Posterior vena cava (tissue), 2 donors: ENCODE data around the gene CALHM3. TPM values are rescaled to one million over a fixed set of nuclear protein-coding genes. Genes with fewer than 3 reads are reported as not detected.

Source experiments
- DNase-seq: peaks from one replicate; pipeline ENCODE4 v3.0.0-alpha.2; 2020; ENCODE audit warnings: low spot score
- intact Hi-C, 2 donors: fragments of 100-400 bp; cut with DNase I; formaldehyde crosslinking; loops; one replicate each; pipeline versions ENCODE4 v1.14.1 to v1.14.2; 2022 to 2023
- total RNA-seq, 2 donors: library from RNA; stranded (reverse); fragmentation: NEBNext Ultra II Directional; extraction: Animal tissue kit (Norgen Biotek cat#: 25700); gene quantifications; one replicate each; pipeline ENCODE4 v1.2.1, GENCODE V29; 2021
- donor health status: DM: yes; HTN: yes; CAD: no.
- donor health status: DM: yes; HTN: yes; CAD: no.

Gene CALHM3
- total RNA-seq, 2 donors from 2014 or later: not detected

GRCh38 chr10:103481974-103482531 lies 3.0 kb upstream of the CALHM3 start:
- intact Hi-C loops: no loop called here

GRCh38 chr10:103480521-103480920 lies 1.5 kb upstream of the CALHM3 start:
- intact Hi-C loops: no loop called here
- DNase-seq: no peak

More at GRCh38 chr10:103481974-103482531, 3.0 kb upstream of the CALHM3 start:
- DNase-seq: no peak

GRCh38 chr10:103478671-103479070 lies 369 bp downstream of the CALHM3 start:
- intact Hi-C loops: no loop called here
- no peak for DNase-seq

- DNase-seq: no peak
- intact Hi-C loops: no loop called here
Measured at GRCh38 chr10:103476046-103476768, 2.8 kb downstream of the CALHM3 start.

- intact Hi-C loops: no loop called here
- no peak for DNase-seq
Measured at GRCh38 chr10:103475437-103475836, 3.6 kb downstream of the CALHM3 start.

DNA sequence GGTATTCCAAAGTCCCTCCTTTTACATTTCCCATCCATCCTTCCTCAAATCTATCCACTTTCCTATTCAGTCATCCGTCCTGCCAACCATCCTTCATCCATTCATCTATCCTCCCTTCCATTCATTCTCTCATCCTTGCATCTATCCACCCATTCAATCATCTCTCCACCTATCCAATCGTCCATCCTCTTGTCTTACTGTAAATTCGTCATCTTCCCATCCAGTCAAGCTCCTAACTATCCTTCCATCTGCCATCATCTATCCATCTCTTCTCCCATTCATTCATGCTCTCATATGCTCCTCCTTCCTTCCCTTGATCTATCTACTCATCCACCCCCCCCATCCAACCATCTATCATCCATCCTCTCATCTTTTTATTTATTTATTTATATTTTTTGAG lies 5.0 kb downstream of the CALHM3 start:
- intact Hi-C loops: no loop called here
- no peak for DNase-seq

- no peak for DNase-seq
Measured at GRCh38 chr10:103473261-103473671, 5.8 kb downstream of the CALHM3 start.

DNA sequence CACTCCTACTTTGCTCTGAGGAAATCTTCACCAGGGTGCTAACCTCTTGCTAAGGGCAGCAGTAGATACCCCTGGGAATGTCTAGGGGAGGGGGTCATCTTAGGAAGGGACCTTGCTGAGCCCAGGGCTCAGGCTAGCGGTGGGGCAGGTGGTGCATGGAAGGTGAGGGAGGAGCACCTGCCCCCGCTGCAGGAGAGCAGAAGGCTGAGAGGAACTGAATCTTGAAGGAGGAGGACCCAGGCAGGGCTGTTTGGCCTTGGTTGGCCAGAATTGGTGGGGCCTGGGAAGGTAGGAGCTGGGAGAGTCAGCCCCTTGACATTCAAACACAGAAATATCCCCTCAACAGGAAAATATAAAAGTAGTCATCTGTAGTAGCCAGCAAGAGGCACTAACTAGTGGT lies 7.0 kb downstream of the CALHM3 start:
- intact Hi-C loops: no loop called here
- DNase-seq: no peak

More at GRCh38 chr10:103473261-103473671, 5.8 kb downstream of the CALHM3 start:
- intact Hi-C loops: no loop called here

DNA sequence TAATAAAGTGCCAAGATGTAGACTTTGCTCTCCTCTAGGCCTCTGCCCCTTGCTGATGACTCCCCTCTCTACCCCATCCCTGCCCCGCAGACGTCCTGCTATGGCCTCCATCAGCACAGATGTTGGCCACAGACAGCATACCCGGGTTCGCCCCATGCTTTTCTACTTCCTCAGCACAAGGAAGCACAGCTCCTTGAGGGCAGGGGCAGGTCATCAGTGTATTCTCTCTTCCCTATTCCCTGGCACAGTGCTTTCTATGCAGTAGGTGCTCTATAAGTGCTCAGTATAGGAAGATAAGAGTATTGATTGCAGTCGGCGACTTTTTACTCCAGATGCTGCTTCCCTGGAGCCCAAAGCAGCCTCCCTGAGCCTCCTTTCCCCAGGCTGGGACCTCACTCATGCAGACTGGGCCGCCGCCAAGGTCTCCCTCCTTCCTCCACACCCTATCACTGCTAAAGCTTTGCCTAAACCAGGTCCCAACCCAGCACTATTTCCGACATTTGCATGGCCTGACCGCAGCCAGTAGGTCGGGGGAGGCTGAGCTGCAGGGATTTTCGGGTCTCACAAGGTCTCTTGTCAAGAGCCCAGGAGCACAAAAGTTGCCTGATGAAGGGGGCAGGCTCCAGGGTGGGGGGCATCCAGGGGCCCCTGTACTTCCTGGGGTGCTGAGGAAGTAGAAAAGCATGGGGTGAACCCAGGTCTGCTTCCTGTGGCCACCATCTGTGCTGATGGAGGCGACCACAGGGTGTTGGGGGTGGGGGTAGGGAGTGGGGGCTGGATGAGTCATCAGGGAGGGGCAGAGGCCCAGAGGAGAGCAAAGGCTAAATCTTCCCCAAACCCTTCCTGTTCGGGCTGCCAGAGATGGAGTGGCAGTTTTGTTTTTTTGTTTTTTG lies 8.0 kb downstream of the CALHM3 start:
- DNase-seq: peak; percentile 91
- intact Hi-C loops: no loop called here

- DNase-seq: no peak
- intact Hi-C loops: no loop called here
Measured at GRCh38 chr10:103469201-103469600, 9.8 kb downstream of the CALHM3 start.

GRCh38 chr10:103467406-103467805 lies 11.6 kb downstream of the CALHM3 start:
- intact Hi-C loops: no loop called here
- DNase-seq: no peak

DNA sequence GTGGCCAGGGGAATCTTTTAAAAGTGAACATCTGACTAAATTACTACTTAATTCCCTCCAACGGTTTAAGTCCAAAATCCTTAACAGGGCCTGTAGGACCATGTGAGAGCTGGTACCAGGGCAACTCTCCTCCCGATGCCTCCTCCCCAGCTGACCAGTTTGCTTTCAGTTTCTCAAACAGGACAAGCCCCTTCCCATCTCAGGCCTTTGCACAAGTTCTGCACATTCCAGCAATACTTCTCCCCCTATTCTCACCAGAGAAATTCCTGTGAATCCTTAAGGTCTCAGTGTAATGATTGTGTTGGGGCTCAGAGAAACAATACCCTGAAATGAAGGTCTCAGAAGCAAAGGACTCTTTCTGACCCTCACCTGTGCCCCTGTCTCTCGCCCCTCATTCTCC lies 12.3 kb downstream of the CALHM3 start:
- no peak for DNase-seq
- intact Hi-C loops: no loop called here

DNA sequence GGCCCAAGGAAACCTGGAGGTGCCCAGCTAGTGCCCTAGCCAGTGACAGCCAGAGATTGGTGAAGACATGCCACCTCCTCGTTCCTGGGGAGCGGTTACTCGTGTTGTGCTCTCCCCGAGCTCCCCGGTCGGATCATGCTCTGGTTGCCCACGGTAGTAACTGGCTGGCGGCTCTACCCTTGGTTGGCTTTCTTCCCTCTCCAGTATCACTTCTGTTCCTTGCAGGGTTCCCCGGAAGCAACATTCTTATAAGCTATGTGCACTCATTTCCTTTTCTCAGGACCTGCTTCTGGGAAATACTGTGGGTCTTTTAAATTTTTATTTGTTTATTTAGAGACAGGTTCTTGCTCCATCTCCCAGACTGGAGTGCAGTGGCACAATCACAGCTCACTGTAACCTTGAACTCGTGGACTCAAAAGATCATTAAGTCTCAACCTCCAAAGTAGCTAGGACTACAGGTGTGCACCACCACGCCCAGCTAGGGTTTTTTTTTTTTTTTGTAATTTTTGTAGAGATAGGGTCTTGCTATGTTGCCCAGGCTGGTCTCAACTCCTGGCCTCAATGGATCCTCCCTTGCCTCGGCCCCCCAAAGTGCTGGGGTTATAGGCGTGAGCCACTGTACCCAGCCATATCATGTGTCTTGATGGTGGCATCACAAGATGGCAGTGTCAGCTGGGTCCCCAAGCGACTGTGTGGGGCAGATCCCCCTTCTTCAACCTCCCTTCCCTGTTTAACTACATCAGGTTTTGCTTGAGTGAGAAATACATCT lies 13.4 kb downstream of the CALHM3 start:
- intact Hi-C loops: no loop called here
- DNase-seq: no peak

DNA sequence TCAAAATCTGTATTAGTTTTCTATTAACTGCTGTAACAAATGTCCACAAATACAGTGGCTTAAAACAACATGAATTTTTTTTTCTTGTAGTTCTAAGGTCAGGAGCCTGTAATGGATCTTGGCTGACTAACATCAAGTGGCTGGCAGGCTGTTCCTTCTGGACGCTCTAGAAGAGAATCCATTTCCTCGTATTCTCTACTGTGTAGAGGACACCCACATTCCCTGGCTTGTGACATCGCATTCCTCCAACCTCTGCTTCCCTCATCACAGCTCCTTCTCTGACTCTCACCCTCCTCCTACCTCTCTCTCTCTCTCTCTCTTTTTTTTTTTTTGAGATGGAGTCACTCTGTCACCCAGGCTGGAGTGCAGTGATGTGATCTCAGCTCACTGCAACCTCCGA lies 15.5 kb downstream of the CALHM3 start:
- intact Hi-C loops: no loop called here
- no peak for DNase-seq

DNA sequence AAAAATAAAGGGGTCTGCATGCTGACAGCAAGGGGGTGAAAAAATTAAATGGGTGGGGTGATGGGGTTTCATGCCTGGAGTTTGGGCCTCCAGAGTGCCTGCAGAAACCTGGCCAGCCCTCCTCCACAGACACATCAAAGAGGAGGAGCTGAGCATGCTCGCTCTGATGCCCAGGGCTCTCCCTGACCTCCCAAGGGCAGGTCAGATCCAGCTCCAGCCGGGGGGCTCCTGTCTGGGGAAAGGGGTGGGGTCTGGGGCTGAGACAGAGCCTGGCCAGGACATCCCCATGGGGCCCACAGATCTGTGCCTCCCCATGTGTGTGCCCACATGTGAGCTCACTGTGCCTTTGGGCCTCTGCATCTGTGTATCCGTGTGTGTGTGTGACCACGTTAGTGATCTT lies 19.4 kb downstream of the CALHM3 start:
- intact Hi-C loops: no loop called here

GRCh38 chr10:103458720-103459119 lies 20.3 kb downstream of the CALHM3 start, which contains the start of gene CALHM1:
TSS of gene CALHM1 (minus strand) at chr10:103458900. CDS start at chr10:103458751, 149 bp downstream.
- intact Hi-C loops: no loop called here
- no peak for DNase-seq

More for the DNA sequence above, 19.4 kb downstream of the CALHM3 start:
- DNase-seq: no peak

DNA sequence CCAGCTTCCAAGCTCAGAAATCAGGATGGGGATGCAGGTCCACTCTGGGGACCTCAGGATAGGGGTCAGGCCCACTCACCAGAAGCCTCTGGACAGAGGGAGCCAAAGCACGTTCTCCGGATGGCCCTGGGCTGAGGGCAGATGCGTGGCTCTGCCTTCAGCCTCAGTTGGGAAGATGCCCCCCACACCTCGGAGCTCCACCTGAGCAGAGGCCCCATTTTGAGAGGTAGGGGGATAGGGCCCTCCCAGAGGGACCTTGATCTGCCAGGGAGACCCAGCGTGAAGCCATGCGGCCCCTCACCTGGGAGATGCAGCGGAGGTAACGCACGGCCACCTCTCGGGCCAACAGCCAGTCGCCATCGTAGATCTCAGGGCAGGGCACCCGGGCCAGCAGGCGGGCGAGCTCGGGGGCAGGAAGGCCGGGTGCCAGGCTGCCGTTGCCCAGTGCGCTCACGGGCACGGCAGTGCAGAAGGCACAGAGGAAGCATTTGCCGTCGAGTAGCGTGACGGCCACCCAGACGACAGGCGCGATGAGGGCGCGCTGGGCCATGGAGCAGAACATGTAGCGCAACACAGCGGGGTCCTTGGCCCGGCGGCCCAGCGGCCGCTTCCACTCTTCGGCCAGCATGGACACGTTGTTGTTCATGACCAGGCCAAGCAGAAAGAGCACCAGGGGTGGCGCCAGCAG lies 21.0 kb downstream of the CALHM3 start:
- intact Hi-C loops: no loop called here

GRCh38 chr10:103457176-103457712 lies 21.8 kb downstream of the CALHM3 start:
- intact Hi-C loops: no loop called here
- DNase-seq: no peak

More for the DNA sequence above, 21.0 kb downstream of the CALHM3 start:
- no peak for DNase-seq
